Measurements from ENCODE around the gene POTEH.
"Not testable (repeated sequence)": the region's sequence is repeated elsewhere in the genome, so short reads cannot be mapped to it uniquely, and the experiment has no call there.

GRCh38 chr22:15652738-15653137 lies 37.1 kb upstream of the POTEH start:
- TF ChIP-seq, protein P1, sequence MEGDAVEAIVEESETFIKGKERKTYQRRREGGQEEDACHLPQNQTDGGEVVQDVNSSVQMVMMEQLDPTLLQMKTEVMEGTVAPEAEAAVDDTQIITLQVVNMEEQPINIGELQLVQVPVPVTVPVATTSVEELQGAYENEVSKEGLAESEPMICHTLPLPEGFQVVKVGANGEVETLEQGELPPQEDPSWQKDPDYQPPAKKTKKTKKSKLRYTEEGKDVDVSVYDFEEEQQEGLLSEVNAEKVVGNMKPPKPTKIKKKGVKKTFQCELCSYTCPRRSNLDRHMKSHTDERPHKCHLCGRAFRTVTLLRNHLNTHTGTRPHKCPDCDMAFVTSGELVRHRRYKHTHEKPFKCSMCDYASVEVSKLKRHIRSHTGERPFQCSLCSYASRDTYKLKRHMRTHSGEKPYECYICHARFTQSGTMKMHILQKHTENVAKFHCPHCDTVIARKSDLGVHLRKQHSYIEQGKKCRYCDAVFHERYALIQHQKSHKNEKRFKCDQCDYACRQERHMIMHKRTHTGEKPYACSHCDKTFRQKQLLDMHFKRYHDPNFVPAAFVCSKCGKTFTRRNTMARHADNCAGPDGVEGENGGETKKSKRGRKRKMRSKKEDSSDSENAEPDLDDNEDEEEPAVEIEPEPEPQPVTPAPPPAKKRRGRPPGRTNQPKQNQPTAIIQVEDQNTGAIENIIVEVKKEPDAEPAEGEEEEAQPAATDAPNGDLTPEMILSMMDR (IDR thresholded peaks at IDR 0.05 in 8 of 11, conservative IDR thresholded peaks at IDR 0.05 in 3 of 11): not testable (repeated sequence)
- not testable (repeated sequence) for TF ChIP-seq POLR2A, POLR2AphosphoS5 (IDR thresholded peaks at IDR 0.05)
